Measurements from ENCODE around the gene TPRKB. TPM values are rescaled to one million over a fixed set of nuclear protein-coding genes. Genes with fewer than 3 reads are reported as not detected.
A peak's percentile ranks its signal among the peaks of the same experiment; 100 is the strongest.
"Not testable (repeated sequence)": the region's sequence is repeated elsewhere in the genome, so short reads cannot be mapped to it uniquely, and the experiment has no call there.

TPRKB gene
- total RNA-seq, 4 donors from 2014 or later, result 15.6 to 33.8 (median 26.3) TPM

GRCh38 chr2:73690372-73691088 lies 46.6 kb downstream of the TPRKB start:
- TF ChIP-seq CTCF (IDR thresholded peaks at IDR 0.05), result peak in 2 of 4 experiments; percentile 6 to 47
- not testable (repeated sequence) for ATAC-seq

GRCh38 chr2:73688494-73688893 lies 48.7 kb downstream of the TPRKB start:
- not testable (repeated sequence) for H3K27ac ChIP-seq, H3K27me3 ChIP-seq, H3K4me1 ChIP-seq, H3K4me3 ChIP-seq, H3K9me3 ChIP-seq, ATAC-seq, H3K36me3 ChIP-seq
- 60 to 97% methylated on average over 1 to 5 of the region's 5 CpGs for WGBS, 2 donors (ENCODE audit: low coverage in 1 of 2)

More at GRCh38 chr2:73690372-73691088, 46.6 kb downstream of the TPRKB start:
- not testable (repeated sequence) for H3K9me3 ChIP-seq, H3K4me1 ChIP-seq, H3K27ac ChIP-seq, H3K36me3 ChIP-seq, H3K27me3 ChIP-seq, H3K4me3 ChIP-seq
- WGBS, 2 donors (ENCODE audit: low coverage in 1 of 2), result 40 to 66% methylated on average over 1 to 4 of the region's 4 CpGs

GRCh38 chr2:73685764-73686438 lies 51.2 kb downstream of the TPRKB start:
- WGBS, 2 donors (ENCODE audit: low coverage in 1 of 2), result 86 to 97% methylated on average over 2 to 3 of the region's 4 CpGs
- no peaks in the 10 kb centered on the region for H3K27me3 ChIP-seq
- no peak overlapping the region for H3K4me3 ChIP-seq
- H3K36me3 ChIP-seq, result no peaks in the 10 kb centered on the region
- H3K4me1 ChIP-seq, result no peaks in the 10 kb centered on the region
- no peak overlapping the region for H3K27ac ChIP-seq
- ATAC-seq, result no peak
- no peaks in the 10 kb centered on the region for H3K9me3 ChIP-seq
- TF ChIP-seq CTCF (IDR thresholded peaks at IDR 0.05), result no peak
- no peak for TF ChIP-seq EP300 (IDR thresholded peaks at IDR 0.05)
- TF ChIP-seq POLR2AphosphoS5 (IDR thresholded peaks at IDR 0.05), result no peak
- TF ChIP-seq POLR2A (IDR thresholded peaks at IDR 0.05), result no peak

- H3K36me3 ChIP-seq, H3K4me3 ChIP-seq, H3K9me3 ChIP-seq, H3K27me3 ChIP-seq, H3K27ac ChIP-seq, H3K4me1 ChIP-seq, ATAC-seq: not testable (repeated sequence)
- 32 to 39% methylated on average over 6 to 9 of the region's 9 CpGs for WGBS, 2 donors (ENCODE audit: low coverage in 1 of 2)
Measured at GRCh38 chr2:73684905-73685304, 52.2 kb downstream of the TPRKB start.

GRCh38 chr2:73684325-73684724 lies 52.8 kb downstream of the TPRKB start:
- not testable (repeated sequence) for H3K27ac ChIP-seq, ATAC-seq
- 100% methylated on average over 1 of the region's 1 CpG; no CpG with 5 or more reads in 1 of the 2 donors for WGBS, 2 donors (ENCODE audit: low coverage in 1 of 2)

GRCh38 chr2:73679951-73680571 lies 57.1 kb downstream of the TPRKB start:
- ATAC-seq, H3K9me3 ChIP-seq, H3K27me3 ChIP-seq, H3K4me1 ChIP-seq, H3K27ac ChIP-seq, H3K36me3 ChIP-seq, H3K4me3 ChIP-seq: not testable (repeated sequence)
- TF ChIP-seq CTCF (IDR thresholded peaks at IDR 0.05), result peak in 2 of 4 experiments; percentile 11 to 23
- 24 to 27% methylated on average over 5 of the region's 5 CpGs for WGBS, 2 donors (ENCODE audit: low coverage in 1 of 2)

More at GRCh38 chr2:73684325-73684724, 52.8 kb downstream of the TPRKB start:
- not testable (repeated sequence) for H3K9me3 ChIP-seq, H3K36me3 ChIP-seq, H3K27me3 ChIP-seq, H3K4me3 ChIP-seq, H3K4me1 ChIP-seq

Other genes starting within 250 kb of the TPRKB start
- not detected for gene NAT8, start 94.9 kb downstream of the TPRKB start, total RNA-seq
- gene DUSP11, start 42.8 kb upstream of the TPRKB start, total RNA-seq, result 10 to 100 TPM; 19.6 to 25.8 (median 25.1) TPM
- gene C2orf78, start 46.8 kb upstream of the TPRKB start, total RNA-seq, result not detected
- gene STAMBP, start 91.6 kb upstream of the TPRKB start, total RNA-seq, result 10 to 100 TPM; 37.7 to 82.0 (median 44.1) TPM
- 1,000 to 10,000 TPM; 2,261 to 5,929 (median 3,123) TPM for gene ACTG2, start 155.7 kb upstream of the TPRKB start, total RNA-seq
- 10 to 100 TPM; 32.6 to 61.3 (median 38.6) TPM for gene DGUOK, start 189.5 kb upstream of the TPRKB start, total RNA-seq
- 1 to 10 TPM; 3.3 to 8.9 (median 5.8) TPM for gene TET3, start 247.6 kb upstream of the TPRKB start, total RNA-seq

All from gastroesophageal sphincter (tissue), 4 donors.